Fibroblast of lung (primary cell): ENCODE measurements around the gene SMAD3. TPM values are rescaled to one million over a fixed set of nuclear protein-coding genes. Genes with fewer than 3 reads are reported as not detected.

Source experiments
- DNase-seq, 2 donors: peaks; one replicate each; pipeline versions ENCODE4 v3.0.0 to v3.0.0-alpha.2; 2010; ENCODE audit warnings: low read depth in 2 of 2
- H2AFZ ChIP-seq: 2 replicates; pipeline ENCODE4 v1.5.1; 2012; ENCODE audit warnings: low read length, control low read depth, inconsistent platforms
- H3K27ac ChIP-seq: 2 replicates; pipeline ENCODE4 v1.5.1; 2011; ENCODE audit warnings: low read length, control low read depth; ENCODE audit not compliant: insufficient read depth
- H3K27me3 ChIP-seq: 2 replicates; pipeline ENCODE4 v1.5.1; 2011; ENCODE audit warnings: mild to moderate bottlenecking, low read length; ENCODE audit not compliant: control insufficient read depth, insufficient read depth
- H3K36me3 ChIP-seq: 2 replicates; pipeline ENCODE4 v1.5.1; 2011; ENCODE audit warnings: low read length; ENCODE audit not compliant: control insufficient read depth, insufficient read depth
- H3K4me1 ChIP-seq: 2 replicates; pipeline ENCODE4 v1.5.1; 2011; ENCODE audit warnings: low read length; ENCODE audit not compliant: control insufficient read depth, insufficient read depth; ENCODE audit errors: extremely low read depth
- H3K4me2 ChIP-seq: 2 replicates; pipeline ENCODE4 v1.5.1; 2011; ENCODE audit warnings: low read length, control low read depth; ENCODE audit not compliant: insufficient read depth; ENCODE audit errors: extremely low read depth
- H3K4me3 ChIP-seq, 4 experiments: fragments of 200-600 bp in 1 of 4; sonication (generic) in 1 of 4; replicated peaks in 1 of 4; 2 replicates each; pipeline ENCODE4 v1.5.1; 2011 to 2016; ENCODE audit warnings: low read length in 4 of 4, low read depth in 3 of 4, mild to moderate bottlenecking in 3 of 4, control low read depth in 2 of 4, inconsistent platforms in 1 of 4, mixed read lengths in 1 of 4; ENCODE audit not compliant: insufficient read depth in 1 of 4; ENCODE audit errors: control extremely low read depth in 1 of 4
- H3K79me2 ChIP-seq: 2 replicates; pipeline ENCODE4 v1.5.1; 2012; ENCODE audit warnings: mild to moderate bottlenecking, low read length, inconsistent platforms; ENCODE audit not compliant: control insufficient read depth, insufficient read depth
- H3K9ac ChIP-seq: 2 replicates; pipeline ENCODE4 v1.5.1; 2011; ENCODE audit warnings: mild to moderate bottlenecking, low read length, control low read depth; ENCODE audit not compliant: insufficient read depth
- H3K9me3 ChIP-seq: 2 replicates; pipeline ENCODE4 v1.5.1; 2012; ENCODE audit warnings: low read depth, low read length; ENCODE audit not compliant: control insufficient read depth, insufficient read depth
- H4K20me1 ChIP-seq: 2 replicates; pipeline ENCODE4 v1.5.1; 2011; ENCODE audit warnings: low read length; ENCODE audit not compliant: control insufficient read depth, insufficient read depth; ENCODE audit errors: extremely low read depth
- CTCF ChIP-seq, 2 donors: IDR thresholded peaks in 1 of 2; conservative IDR thresholded peaks in 1 of 2; 1 replicate in 1 of 2; 2 replicates in 1 of 2; pipeline ENCODE4 v1.5.1; 2011 to 2012; ENCODE audit warnings: low read length in 2 of 2, control low read depth in 1 of 2, inconsistent platforms in 1 of 2, low read depth in 1 of 2, mild to moderate bottlenecking in 1 of 2
- EZH2 ChIP-seq: IDR thresholded peaks from 2 replicates; pipeline ENCODE4 v1.5.1; 2012; ENCODE audit warnings: low read length, control low read depth, mild to moderate bottlenecking; ENCODE audit errors: missing control alignments
- polyA plus RNA-seq, 2 donors: library from polyadenylated mRNA; depleted of rRNA in 1 of 2; stranded (reverse) in 1 of 2; unstranded in 1 of 2; fragments of >200 nt; gene quantifications; 2 replicates each; pipeline ENCODE4 v1.2.1, GENCODE V29; 2011 to 2012; ENCODE audit warnings: missing spikeins in 1 of 2
- total RNA-seq: library from RNA; depleted of rRNA; stranded (reverse); fragments of >200 nt; gene quantifications from 2 replicates; pipeline ENCODE4 v1.2.1, GENCODE V29; 2014

The SMAD3 gene
- total and polyA plus RNA-seq, 2 donors (not counting 1 experiment from before 2014, with no cell fraction given): 69.9 to 173 TPM

GRCh38 chr15:67193223-67193990 lies 128.0 kb downstream of the SMAD3 start:
- Histone ChIP-seq H2AFZ (no peak overlapping the region), H3K27ac (peak overlapping the region; percentile 0), H3K4me2 (no peak overlapping the region), H3K27me3 (no peaks in the 10 kb centered on the region), H3K4me3 (no peak overlapping the region), H3K36me3 (peaks cover 33% of the 10 kb centered on the region), H4K20me1 (no peaks in the 10 kb centered on the region), H3K79me2 (peaks cover 1% of the 10 kb centered on the region), H3K9me3 (no peaks in the 10 kb centered on the region), H3K9ac (no peak overlapping the region), H3K4me1 (peaks cover 29% of the 10 kb centered on the region)
- TF ChIP-seq CTCF (conservative IDR thresholded peaks at IDR 0.05 in 1 of 2, IDR thresholded peaks at IDR 0.05 in 1 of 2; ENCODE audit: low read depth in 1 of 2, low read length in 2 of 2) (no peak), EZH2 (no peak)
- peak in 1 of 2 donors; percentile 56 for DNase-seq

- TF ChIP-seq CTCF (conservative IDR thresholded peaks at IDR 0.05 in 1 of 2, IDR thresholded peaks at IDR 0.05 in 1 of 2; ENCODE audit: low read depth in 1 of 2, low read length in 2 of 2) (no peak), EZH2 (no peak)
- Histone ChIP-seq H3K9ac (no peak overlapping the region), H3K4me1 (peaks cover 21% of the 10 kb centered on the region), H3K27ac (no peak overlapping the region), H3K4me2 (no peak overlapping the region), H2AFZ (no peak overlapping the region), H3K79me2 (no peaks in the 10 kb centered on the region), H3K9me3 (no peaks in the 10 kb centered on the region), H3K36me3 (peaks cover 28% of the 10 kb centered on the region), H3K4me3 (no peak overlapping the region), H3K27me3 (no peaks in the 10 kb centered on the region), H4K20me1 (no peaks in the 10 kb centered on the region)
- DNase-seq: no peak
Observed at GRCh38 chr15:67194171-67195114, 129.0 kb downstream of the SMAD3 start.

- peaks cover 23% of the 10 kb centered on the region for H3K36me3 ChIP-seq
- no peaks in the 10 kb centered on the region for H3K27me3 ChIP-seq
- H3K9me3 ChIP-seq: no peaks in the 10 kb centered on the region
- no peak overlapping the region for H3K4me2 ChIP-seq
- no peak overlapping the region for H3K9ac ChIP-seq
- no peak for DNase-seq
- H3K79me2 ChIP-seq: no peaks in the 10 kb centered on the region
- H2AFZ ChIP-seq: no peak overlapping the region
- TF ChIP-seq CTCF (conservative IDR thresholded peaks at IDR 0.05 in 1 of 2, IDR thresholded peaks at IDR 0.05 in 1 of 2; ENCODE audit: low read depth in 1 of 2, low read length in 2 of 2) (no peak), EZH2 (no peak)
- H3K4me1 ChIP-seq: peaks cover 24% of the 10 kb centered on the region
- H4K20me1 ChIP-seq: no peaks in the 10 kb centered on the region
- no peak overlapping the region for H3K4me3 ChIP-seq
- H3K27ac ChIP-seq: peak overlapping the region; percentile 9
Observed at GRCh38 chr15:67195305-67195704, 129.9 kb downstream of the SMAD3 start.
